HCT116 (cell line): ENCODE data around the gene GCDH. TPM values are rescaled to one million over a fixed set of nuclear protein-coding genes. Genes with fewer than 3 reads are reported as not detected.

Experiments used
- ATAC-seq: fragments of 200-7000 bp; cut with Tn5 transposase; 2 replicates; pipeline ENCODE4 v1.9.1; 2020; ENCODE audit warnings: mild to moderate bottlenecking, moderate library complexity
- BruUV-seq: library from RNA; stranded (reverse); fragments of 400-500 nt; replicated peaks from 2 replicates; lab custom pipeline; 2021; lab: Mats Ljungman, UMichigan
- CTCF ChIA-PET: fragments of 300-600 bp; sonication (Branson Sonifier 250); formaldehyde crosslinking; loops from one replicate; lab custom pipeline; 2021; ENCODE audit warnings: antibody characterized with exemption; lab: Charles Lee
- POLR2A ChIA-PET: fragments of 300-600, 350-600 bp; sonication (Branson Sonifier 250); formaldehyde crosslinking; loops from one replicate; lab custom pipeline; 2021; ENCODE audit warnings: antibody characterized with exemption; lab: Charles Lee
- RAD21 ChIA-PET, 2 experiments: fragments of 300-600 bp; sonication (Branson Sonifier 250); formaldehyde crosslinking; loops; one replicate each; lab custom pipeline; 2023; ENCODE audit warnings: low total read pairs in 2 of 2; ENCODE audit not compliant: uncharacterized antibody in 2 of 2, unreplicated experiment in 2 of 2, low non-redundant PET in 1 of 2; lab: Charles Lee
- DNase-seq: peaks from one replicate; pipeline ENCODE4 v3.0.0-alpha.2; 2010; ENCODE audit warnings: low read depth, low spot score
- H2AFZ ChIP-seq: fragments of 200-600 bp; shearing (Covaris generic), sonication (generic); 2 replicates; pipeline ENCODE4 v1.6.1; 2017; ENCODE audit warnings: low read depth, mixed run types, mixed read lengths, antibody characterized with exemption, low read length; ENCODE audit not compliant: poor library complexity, severe bottlenecking
- H3K27ac ChIP-seq: 2 replicates; pipeline ENCODE4 v1.5.1; 2012; ENCODE audit warnings: low read depth, low read length
- H3K27me3 ChIP-seq: fragments of 200-600 bp; sonication (generic); 2 replicates; pipeline ENCODE4 v1.6.1; 2016; ENCODE audit warnings: mixed run types, low read length, mixed read lengths; ENCODE audit not compliant: insufficient read depth
- H3K36me3 ChIP-seq, 2 experiments: fragments of 200-500 bp in 1 of 2; fragments of 200-600 bp in 1 of 2; sonication (Bioruptor generic) in 1 of 2; sonication (generic) in 1 of 2; 2 replicates each; pipeline versions ENCODE4 v1.5.1 to v1.6.1; 2014 to 2016; ENCODE audit warnings: low read length in 2 of 2, inconsistent platforms in 1 of 2, mixed read lengths in 1 of 2, mixed run types in 1 of 2; ENCODE audit not compliant: insufficient read depth in 2 of 2, control insufficient read depth in 1 of 2
- H3K4me1 ChIP-seq, 2 experiments: fragments of 200-600 bp in 1 of 2; sonication (generic) in 1 of 2; 2 replicates each; pipeline versions ENCODE4 v1.5.1 to v1.6.1; 2012 to 2017; ENCODE audit warnings: low read length in 2 of 2, inconsistent platforms in 1 of 2, mild to moderate bottlenecking in 1 of 2, mixed read lengths in 1 of 2, mixed run types in 1 of 2, moderate library complexity in 1 of 2; ENCODE audit not compliant: insufficient read depth in 2 of 2, control insufficient read depth in 1 of 2
- H3K4me2 ChIP-seq: fragments of 200-600 bp; sonication (generic); 2 replicates; pipeline ENCODE4 v1.6.1; 2017; ENCODE audit warnings: mixed run types, low read length, mixed read lengths
- H3K4me3 ChIP-seq, 2 experiments: fragments of 200-600 bp in 1 of 2; sonication (generic) in 1 of 2; replicated peaks in 1 of 2; 2 replicates each; pipeline ENCODE4 v1.5.1; 2011 to 2016; ENCODE audit warnings: low read length in 2 of 2, control low read depth in 1 of 2, low read depth in 1 of 2, mild to moderate bottlenecking in 1 of 2, mixed read lengths in 1 of 2, mixed run types in 1 of 2
- H3K79me2 ChIP-seq: fragments of 200-600 bp; sonication (generic); 2 replicates; pipeline ENCODE4 v1.6.1; 2017; ENCODE audit warnings: mild to moderate bottlenecking, mixed run types, low read length, moderate library complexity, mixed read lengths; ENCODE audit not compliant: insufficient read depth
- H3K9ac ChIP-seq: fragments of 200-600 bp; sonication (generic); 2 replicates; pipeline ENCODE4 v1.6.1; 2016; ENCODE audit warnings: low read length, mixed read lengths
- H3K9me2 ChIP-seq: fragments of 200-600 bp; sonication (generic), shearing (Covaris generic); 2 replicates; pipeline ENCODE4 v1.6.1; 2017; ENCODE audit warnings: mixed run types, mild to moderate bottlenecking, moderate library complexity; ENCODE audit not compliant: insufficient read depth
- H3K9me3 ChIP-seq, 2 experiments: fragments of 200-500 bp in 1 of 2; fragments of 200-600 bp in 1 of 2; sonication (Bioruptor generic) in 1 of 2; sonication (generic) in 1 of 2; 2 replicates each; pipeline ENCODE4 v1.6.1; 2014 to 2017; ENCODE audit warnings: low read length in 2 of 2, mixed read lengths in 2 of 2, inconsistent platforms in 1 of 2, low read depth in 1 of 2, mild to moderate bottlenecking in 1 of 2, mixed run types in 1 of 2, moderate library complexity in 1 of 2; ENCODE audit not compliant: control insufficient read depth in 1 of 2, insufficient read depth in 1 of 2
- H4K20me1 ChIP-seq: fragments of 200-600 bp; sonication (generic), shearing (Covaris generic); 2 replicates; pipeline ENCODE4 v1.6.1; 2017; ENCODE audit warnings: mixed run types, mild to moderate bottlenecking, moderate library complexity; ENCODE audit not compliant: insufficient read depth
- CEBPB ChIP-seq: IDR thresholded peaks from 2 replicates; pipeline ENCODE4 v1.6.1; 2012; ENCODE audit warnings: low read depth
- FOSL1 ChIP-seq: IDR thresholded peaks from 2 replicates; pipeline ENCODE4 v1.6.1; 2012; ENCODE audit warnings: low read depth
- POLR2AphosphoS5 ChIP-seq: IDR thresholded peaks from 2 replicates; pipeline ENCODE4 v1.6.1; 2011; ENCODE audit warnings: mild to moderate bottlenecking, low read depth, low read length, moderate library complexity
- SIN3A ChIP-seq: IDR thresholded peaks from 2 replicates; pipeline ENCODE4 v1.6.1; 2012; ENCODE audit warnings: low read depth
- SRF ChIP-seq: IDR thresholded peaks from 2 replicates; pipeline ENCODE4 v1.6.1; 2012; ENCODE audit warnings: low read depth
- YY1 ChIP-seq: IDR thresholded peaks from 2 replicates; pipeline ENCODE4 v1.6.1; 2011; ENCODE audit warnings: low read length, low read depth, moderate library complexity, mild to moderate bottlenecking; ENCODE audit not compliant: insufficient replicate concordance; ENCODE audit errors: extremely low read depth
- intact Hi-C: fragments of 100-400 bp; cut with micrococcal nuclease; formaldehyde crosslinking; loops from 2 replicates; pipeline ENCODE4 v1.10.0; 2022
- total RNA-seq: library from RNA; stranded (reverse); gene quantifications from one replicate; pipeline ENCODE4 v1.2.1, GENCODE V29; 2021; ENCODE audit not compliant: unreplicated experiment
- TF ChIP-seq, protein P1 (sequence below): IDR thresholded peaks from 2 replicates; pipeline ENCODE4 v1.6.1; 2012; ENCODE audit warnings: low read depth
- TF ChIP-seq, protein P2 (sequence below), 3 experiments: fragments of 200-600 bp in 1 of 3; sonication (generic) in 1 of 3; IDR thresholded peaks in 2 of 3; conservative IDR thresholded peaks in 1 of 3; 2 replicates each; pipeline ENCODE4 v1.5.1; 2012 to 2017; ENCODE audit warnings: low read depth in 2 of 3, low read length in 2 of 3, antibody characterized with exemption in 1 of 3, borderline replicate concordance in 1 of 3, control low read depth in 1 of 3, mild to moderate bottlenecking in 1 of 3, mixed read lengths in 1 of 3, mixed run types in 1 of 3, moderate library complexity in 1 of 3; ENCODE audit not compliant: insufficient read depth in 1 of 3

The GCDH gene
- total RNA-seq, 1 experiment from 2014 or later: 23.2 TPM

DNA sequence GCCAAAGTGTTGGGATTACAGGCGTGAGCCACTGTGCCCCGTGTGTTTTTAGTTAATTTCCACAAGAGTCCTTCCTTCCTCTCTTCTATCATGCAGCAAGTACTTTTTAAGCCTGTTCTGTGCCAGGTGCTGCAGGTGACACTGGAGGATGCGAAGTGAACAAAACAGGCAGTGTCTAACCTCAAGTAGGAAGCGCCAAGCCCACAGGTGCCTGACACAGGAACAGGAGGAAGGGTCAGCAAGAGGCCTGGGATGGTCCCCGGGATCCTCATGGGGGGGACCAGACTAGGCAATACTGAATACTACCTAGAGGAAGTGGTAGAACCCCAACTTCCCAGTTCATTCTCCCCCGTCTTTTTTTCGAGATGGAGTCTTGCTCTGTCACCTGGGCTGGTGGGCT, 45.6 kb downstream of the GCDH start:
- no peak for ATAC-seq
- Histone ChIP-seq H3K4me3 (no peak overlapping the region), H3K4me2 (no peak overlapping the region)
- CTCF ChIA-PET: interaction anchor here (1.7 kb wide), 1 partner anchor 29 kb away, joined by 8 read pairs; no protein-coding TSS in a partner anchor
- TF ChIP-seq SRF (no peak), YY1 (no peak), SIN3A (no peak), FOSL1 (no peak), POLR2AphosphoS5 (no peak), CEBPB (no peak)
- TF ChIP-seq, protein P1, sequence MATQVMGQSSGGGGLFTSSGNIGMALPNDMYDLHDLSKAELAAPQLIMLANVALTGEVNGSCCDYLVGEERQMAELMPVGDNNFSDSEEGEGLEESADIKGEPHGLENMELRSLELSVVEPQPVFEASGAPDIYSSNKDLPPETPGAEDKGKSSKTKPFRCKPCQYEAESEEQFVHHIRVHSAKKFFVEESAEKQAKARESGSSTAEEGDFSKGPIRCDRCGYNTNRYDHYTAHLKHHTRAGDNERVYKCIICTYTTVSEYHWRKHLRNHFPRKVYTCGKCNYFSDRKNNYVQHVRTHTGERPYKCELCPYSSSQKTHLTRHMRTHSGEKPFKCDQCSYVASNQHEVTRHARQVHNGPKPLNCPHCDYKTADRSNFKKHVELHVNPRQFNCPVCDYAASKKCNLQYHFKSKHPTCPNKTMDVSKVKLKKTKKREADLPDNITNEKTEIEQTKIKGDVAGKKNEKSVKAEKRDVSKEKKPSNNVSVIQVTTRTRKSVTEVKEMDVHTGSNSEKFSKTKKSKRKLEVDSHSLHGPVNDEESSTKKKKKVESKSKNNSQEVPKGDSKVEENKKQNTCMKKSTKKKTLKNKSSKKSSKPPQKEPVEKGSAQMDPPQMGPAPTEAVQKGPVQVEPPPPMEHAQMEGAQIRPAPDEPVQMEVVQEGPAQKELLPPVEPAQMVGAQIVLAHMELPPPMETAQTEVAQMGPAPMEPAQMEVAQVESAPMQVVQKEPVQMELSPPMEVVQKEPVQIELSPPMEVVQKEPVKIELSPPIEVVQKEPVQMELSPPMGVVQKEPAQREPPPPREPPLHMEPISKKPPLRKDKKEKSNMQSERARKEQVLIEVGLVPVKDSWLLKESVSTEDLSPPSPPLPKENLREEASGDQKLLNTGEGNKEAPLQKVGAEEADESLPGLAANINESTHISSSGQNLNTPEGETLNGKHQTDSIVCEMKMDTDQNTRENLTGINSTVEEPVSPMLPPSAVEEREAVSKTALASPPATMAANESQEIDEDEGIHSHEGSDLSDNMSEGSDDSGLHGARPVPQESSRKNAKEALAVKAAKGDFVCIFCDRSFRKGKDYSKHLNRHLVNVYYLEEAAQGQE: no peak
- TF ChIP-seq, protein P2, sequence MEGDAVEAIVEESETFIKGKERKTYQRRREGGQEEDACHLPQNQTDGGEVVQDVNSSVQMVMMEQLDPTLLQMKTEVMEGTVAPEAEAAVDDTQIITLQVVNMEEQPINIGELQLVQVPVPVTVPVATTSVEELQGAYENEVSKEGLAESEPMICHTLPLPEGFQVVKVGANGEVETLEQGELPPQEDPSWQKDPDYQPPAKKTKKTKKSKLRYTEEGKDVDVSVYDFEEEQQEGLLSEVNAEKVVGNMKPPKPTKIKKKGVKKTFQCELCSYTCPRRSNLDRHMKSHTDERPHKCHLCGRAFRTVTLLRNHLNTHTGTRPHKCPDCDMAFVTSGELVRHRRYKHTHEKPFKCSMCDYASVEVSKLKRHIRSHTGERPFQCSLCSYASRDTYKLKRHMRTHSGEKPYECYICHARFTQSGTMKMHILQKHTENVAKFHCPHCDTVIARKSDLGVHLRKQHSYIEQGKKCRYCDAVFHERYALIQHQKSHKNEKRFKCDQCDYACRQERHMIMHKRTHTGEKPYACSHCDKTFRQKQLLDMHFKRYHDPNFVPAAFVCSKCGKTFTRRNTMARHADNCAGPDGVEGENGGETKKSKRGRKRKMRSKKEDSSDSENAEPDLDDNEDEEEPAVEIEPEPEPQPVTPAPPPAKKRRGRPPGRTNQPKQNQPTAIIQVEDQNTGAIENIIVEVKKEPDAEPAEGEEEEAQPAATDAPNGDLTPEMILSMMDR (IDR thresholded peaks at IDR 0.05 in 2 of 3, conservative IDR thresholded peaks at IDR 0.05 in 1 of 3; ENCODE audit: borderline replicate concordance in 1 of 3, insufficient read depth in 1 of 3, low read depth in 2 of 3, low read length in 2 of 3): no peak
- TF ChIP-seq, all 23 proteins: peak for 0
- H3K9me2 ChIP-seq: no peaks in the 10 kb centered on the region
- no TSS peak for BruUV-seq
- ChIA-PET RAD21 (no interaction called here), POLR2A (interaction anchor here (1.6 kb wide), 1 partner anchor 10 kb away, joined by 4 read pairs; the partner anchor contains the start of gene RAD23A)
- H3K27ac ChIP-seq: 0 out of 2 replicates have a peak overlapping the region, but pooled peaks have one; percentile 8
- no peak overlapping the region for H3K9ac ChIP-seq
- no peaks in the 10 kb centered on the region for H3K9me3 ChIP-seq
- H3K4me1 ChIP-seq: peaks cover 19 to 52% of the 10 kb centered on the region in 2 experiments
- H4K20me1 ChIP-seq: no peaks in the 10 kb centered on the region
- peaks cover 13 to 27% of the 10 kb centered on the region in 2 experiments for H3K36me3 ChIP-seq
- intact Hi-C loops: no loop called here
- H2AFZ ChIP-seq: no peak overlapping the region
- no peaks in the 10 kb centered on the region for H3K27me3 ChIP-seq
- no peak for DNase-seq
- H3K79me2 ChIP-seq: peaks cover 52% of the 10 kb centered on the region
